Measurements from ENCODE around the gene TGFB1I1. TPM values are rescaled to one million over a fixed set of nuclear protein-coding genes. Genes with fewer than 3 reads are reported as not detected.
A peak's percentile ranks its signal among the peaks of the same experiment; 100 is the strongest.

Gene TGFB1I1
- total and polyA plus RNA-seq, 2 of the 13 experiments (the other 11 are each of a cell fraction or from before 2014, with no cell fraction given), result 0.80 to 2.9 TPM

GRCh38 chr16:31477220-31478216, 5.6 kb downstream of the TGFB1I1 start (continued):
- no peak; the same call in none of the 2 replicates for TF ChIP-seq ZNF564 (CRISPR knock-in tag; IDR thresholded peaks at IDR 0.05)
- peak; percentile 75 for TF ChIP-seq MXD4 (CRISPR knock-in tag; IDR thresholded peaks at IDR 0.05)
- TF ChIP-seq ZNF143 (CRISPR knock-in tag; IDR thresholded peaks at IDR 0.05), result 0 out of 2 replicates have a peak, but pooled peaks have one; percentile 47
- TF ChIP-seq KAT8 (CRISPR knock-in tag; IDR thresholded peaks at IDR 0.05), result peak; percentile 83
- TF ChIP-seq FIP1L1 (IDR thresholded peaks at IDR 0.05; ENCODE audit: borderline replicate concordance, insufficient read depth, low read depth, low read length), result no peak
- peak; percentile 58; the same call in 1 of the 2 replicates for TF ChIP-seq KLF6 (CRISPR knock-in tag; IDR thresholded peaks at IDR 0.05)
- TF ChIP-seq HNF4G (IDR thresholded peaks at IDR 0.05; ENCODE audit: borderline replicate concordance, low read depth, low read length), result peak; percentile 11; the same call in 1 of the 2 replicates
- TF ChIP-seq HNF4G (CRISPR knock-in tag; IDR thresholded peaks at IDR 0.05; ENCODE audit: borderline replicate concordance, low read depth), result peak; percentile 74
- TF ChIP-seq ZNF879 (CRISPR knock-in tag; IDR thresholded peaks at IDR 0.05), result peak; percentile 85; the same call in 1 of the 2 replicates
- TF ChIP-seq, protein P1, sequence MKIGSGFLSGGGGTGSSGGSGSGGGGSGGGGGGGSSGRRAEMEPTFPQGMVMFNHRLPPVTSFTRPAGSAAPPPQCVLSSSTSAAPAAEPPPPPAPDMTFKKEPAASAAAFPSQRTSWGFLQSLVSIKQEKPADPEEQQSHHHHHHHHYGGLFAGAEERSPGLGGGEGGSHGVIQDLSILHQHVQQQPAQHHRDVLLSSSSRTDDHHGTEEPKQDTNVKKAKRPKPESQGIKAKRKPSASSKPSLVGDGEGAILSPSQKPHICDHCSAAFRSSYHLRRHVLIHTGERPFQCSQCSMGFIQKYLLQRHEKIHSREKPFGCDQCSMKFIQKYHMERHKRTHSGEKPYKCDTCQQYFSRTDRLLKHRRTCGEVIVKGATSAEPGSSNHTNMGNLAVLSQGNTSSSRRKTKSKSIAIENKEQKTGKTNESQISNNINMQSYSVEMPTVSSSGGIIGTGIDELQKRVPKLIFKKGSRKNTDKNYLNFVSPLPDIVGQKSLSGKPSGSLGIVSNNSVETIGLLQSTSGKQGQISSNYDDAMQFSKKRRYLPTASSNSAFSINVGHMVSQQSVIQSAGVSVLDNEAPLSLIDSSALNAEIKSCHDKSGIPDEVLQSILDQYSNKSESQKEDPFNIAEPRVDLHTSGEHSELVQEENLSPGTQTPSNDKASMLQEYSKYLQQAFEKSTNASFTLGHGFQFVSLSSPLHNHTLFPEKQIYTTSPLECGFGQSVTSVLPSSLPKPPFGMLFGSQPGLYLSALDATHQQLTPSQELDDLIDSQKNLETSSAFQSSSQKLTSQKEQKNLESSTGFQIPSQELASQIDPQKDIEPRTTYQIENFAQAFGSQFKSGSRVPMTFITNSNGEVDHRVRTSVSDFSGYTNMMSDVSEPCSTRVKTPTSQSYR (CRISPR knock-in tag; IDR thresholded peaks at IDR 0.05; ENCODE audit: borderline replicate concordance), result peak; percentile 76
- no peak for TF ChIP-seq ZMAT5 (CRISPR knock-in tag; IDR thresholded peaks at IDR 0.05; ENCODE audit: borderline replicate concordance, low read depth)
- TF ChIP-seq KDM6A (CRISPR knock-in tag; IDR thresholded peaks at IDR 0.05; ENCODE audit: low read depth), result peak; percentile 41; the same call in 1 of the 2 replicates
- TF ChIP-seq TBX2 (CRISPR knock-in tag; IDR thresholded peaks at IDR 0.05; ENCODE audit: borderline replicate concordance), result peak; percentile 75
- no peak for TF ChIP-seq JUN (CRISPR knock-in tag; IDR thresholded peaks at IDR 0.05)
- TF ChIP-seq ZNF780A (CRISPR knock-in tag; IDR thresholded peaks at IDR 0.05), result no peak
- TF ChIP-seq RFX3 (CRISPR knock-in tag; IDR thresholded peaks at IDR 0.05), result no peak; the same call in 1 of the 2 replicates
- TF ChIP-seq FOXM1 (CRISPR knock-in tag; IDR thresholded peaks at IDR 0.05), result no peak
- TF ChIP-seq MZF1 (CRISPR knock-in tag; IDR thresholded peaks at IDR 0.05; ENCODE audit: borderline replicate concordance), result no peak
- TF ChIP-seq, protein P2, sequence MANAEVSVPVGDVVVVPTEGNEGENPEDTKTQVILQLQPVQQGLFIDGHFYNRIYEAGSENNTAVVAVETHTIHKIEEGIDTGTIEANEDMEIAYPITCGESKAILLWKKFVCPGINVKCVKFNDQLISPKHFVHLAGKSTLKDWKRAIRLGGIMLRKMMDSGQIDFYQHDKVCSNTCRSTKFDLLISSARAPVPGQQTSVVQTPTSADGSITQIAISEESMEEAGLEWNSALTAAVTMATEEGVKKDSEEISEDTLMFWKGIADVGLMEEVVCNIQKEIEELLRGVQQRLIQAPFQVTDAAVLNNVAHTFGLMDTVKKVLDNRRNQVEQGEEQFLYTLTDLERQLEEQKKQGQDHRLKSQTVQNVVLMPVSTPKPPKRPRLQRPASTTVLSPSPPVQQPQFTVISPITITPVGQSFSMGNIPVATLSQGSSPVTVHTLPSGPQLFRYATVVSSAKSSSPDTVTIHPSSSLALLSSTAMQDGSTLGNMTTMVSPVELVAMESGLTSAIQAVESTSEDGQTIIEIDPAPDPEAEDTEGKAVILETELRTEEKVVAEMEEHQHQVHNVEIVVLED (CRISPR knock-in tag; IDR thresholded peaks at IDR 0.05; ENCODE audit: borderline replicate concordance), result peak; percentile 40
- TF ChIP-seq LBX2 (CRISPR knock-in tag; IDR thresholded peaks at IDR 0.05; ENCODE audit: borderline replicate concordance), result peak; percentile 79; the same call in 1 of the 2 replicates
- TF ChIP-seq NCOA1 (CRISPR knock-in tag; IDR thresholded peaks at IDR 0.05), result no peak; the same call in 1 of the 2 replicates
- TF ChIP-seq, protein P3, sequence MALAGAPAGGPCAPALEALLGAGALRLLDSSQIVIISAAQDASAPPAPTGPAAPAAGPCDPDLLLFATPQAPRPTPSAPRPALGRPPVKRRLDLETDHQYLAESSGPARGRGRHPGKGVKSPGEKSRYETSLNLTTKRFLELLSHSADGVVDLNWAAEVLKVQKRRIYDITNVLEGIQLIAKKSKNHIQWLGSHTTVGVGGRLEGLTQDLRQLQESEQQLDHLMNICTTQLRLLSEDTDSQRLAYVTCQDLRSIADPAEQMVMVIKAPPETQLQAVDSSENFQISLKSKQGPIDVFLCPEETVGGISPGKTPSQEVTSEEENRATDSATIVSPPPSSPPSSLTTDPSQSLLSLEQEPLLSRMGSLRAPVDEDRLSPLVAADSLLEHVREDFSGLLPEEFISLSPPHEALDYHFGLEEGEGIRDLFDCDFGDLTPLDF (CRISPR knock-in tag; IDR thresholded peaks at IDR 0.05), result peak; percentile 49; the same call in 1 of the 2 replicates
